CD4-positive, alpha-beta memory T cell (primary cell): ENCODE measurements around the gene CELF2. TPM values are rescaled to one million over a fixed set of nuclear protein-coding genes. Genes with fewer than 3 reads are reported as not detected.

Experiments used
- CTCF ChIA-PET: fragments of 350-600 bp; sonication (Branson Sonifier 250); formaldehyde crosslinking; loops from one replicate; lab custom pipeline; 2021; ENCODE audit warnings: inconsistent platforms; ENCODE audit not compliant: partially characterized antibody; lab: Charles Lee
- POLR2A ChIA-PET: fragments of 350-600 bp; sonication (Branson Sonifier 250); formaldehyde crosslinking; loops from one replicate; lab custom pipeline; 2021; ENCODE audit not compliant: partially characterized antibody; lab: Charles Lee
- DNase-seq, 5 donors: peaks; one replicate each; pipeline versions ENCODE4 v3.0.0 to v3.0.0-alpha.2; 2020 to 2022; ENCODE audit warnings: mixed read lengths in 1 of 5
- H3K27ac ChIP-seq: one replicate; pipeline ENCODE4 v1.7.0; 2013; ENCODE audit warnings: low read depth, low read length
- H3K27me3 ChIP-seq: 2 replicates; pipeline ENCODE4 v1.7.0; 2013; ENCODE audit warnings: mild to moderate bottlenecking, low read length, moderate library complexity; ENCODE audit not compliant: insufficient read depth
- H3K36me3 ChIP-seq: 2 replicates; pipeline ENCODE4 v1.7.0; 2013; ENCODE audit warnings: mild to moderate bottlenecking, low read length, moderate library complexity; ENCODE audit not compliant: insufficient read depth
- H3K4me1 ChIP-seq: 2 replicates; pipeline ENCODE4 v1.7.0; 2013; ENCODE audit warnings: mild to moderate bottlenecking, low read length, moderate library complexity; ENCODE audit not compliant: insufficient read depth
- H3K4me3 ChIP-seq, 2 donors: one replicate each; pipeline ENCODE4 v1.7.0; 2013; ENCODE audit warnings: low read length in 2 of 2, mild to moderate bottlenecking in 1 of 2
- H3K9me3 ChIP-seq, 2 donors: one replicate each; pipeline ENCODE4 v1.7.0; 2013; ENCODE audit warnings: low read length in 2 of 2, control low read depth in 1 of 2; ENCODE audit not compliant: control insufficient read depth in 1 of 2
- H3K27ac Mint-ChIP-seq, 7 donors: one replicate each; pipeline ENCODE4 v1.8.0; 2020 to 2021; ENCODE audit warnings: mixed read lengths in 7 of 7, mild to moderate bottlenecking in 6 of 7, inconsistent platforms in 3 of 7, moderate library complexity in 3 of 7
- H3K27me3 Mint-ChIP-seq, 2 donors: one replicate each; pipeline ENCODE4 v1.8.0; 2020 to 2021; ENCODE audit warnings: mixed read lengths in 2 of 2
- H3K36me3 Mint-ChIP-seq, 2 donors: one replicate each; pipeline ENCODE4 v1.8.0; 2020 to 2021; ENCODE audit warnings: mixed read lengths in 2 of 2, inconsistent platforms in 1 of 2, mild to moderate bottlenecking in 1 of 2
- H3K4me1 Mint-ChIP-seq, 4 donors: one replicate each; pipeline ENCODE4 v1.8.0; 2020 to 2021; ENCODE audit warnings: mixed read lengths in 4 of 4, mild to moderate bottlenecking in 1 of 4
- H3K4me3 Mint-ChIP-seq, 8 donors: one replicate each; pipeline ENCODE4 v1.8.0; 2020 to 2021; ENCODE audit warnings: mixed read lengths in 8 of 8, mild to moderate bottlenecking in 7 of 8, moderate library complexity in 6 of 8, inconsistent platforms in 3 of 8
- H3K9me3 Mint-ChIP-seq, 8 donors: one replicate each; pipeline ENCODE4 v1.8.0; 2020 to 2021; ENCODE audit warnings: mixed read lengths in 8 of 8, mild to moderate bottlenecking in 5 of 8, inconsistent platforms in 3 of 8, moderate library complexity in 1 of 8
- intact Hi-C: fragments of 100-400 bp; cut with micrococcal nuclease; formaldehyde crosslinking; loops from one replicate; pipeline ENCODE4 v1.15.1; 2023
- polyA plus RNA-seq, 2 donors: library from polyadenylated mRNA; unstranded; fragments of 300-500 nt; fragmentation: Illumina TruSeq; gene quantifications; one replicate each; pipeline ENCODE4 v1.2.3, GENCODE V29; 2021
- total RNA-seq, 2 experiments: library from RNA; stranded (reverse); gene quantifications; one replicate each; pipeline ENCODE4 v1.2.3, GENCODE V29; 2021

Gene CELF2
- total and polyA plus RNA-seq, 4 experiments from 2014 or later, result 122 to 180 (median 167) TPM

- H3K4me1 ChIP-seq, result peaks cover 100% of the 10 kb centered on the region
- H3K9me3 ChIP-seq, result no peaks in the 10 kb centered on the region
- H3K36me3 ChIP-seq, result no peaks in the 10 kb centered on the region
- peaks cover 0 to 2% (median 0%) of the 10 kb centered on the region in 8 donors for H3K9me3 Mint-ChIP-seq
- peaks cover 91 to 100% (median 95%) of the 10 kb centered on the region in 4 donors for H3K4me1 Mint-ChIP-seq
- H3K27me3 ChIP-seq, result no peaks in the 10 kb centered on the region
- ChIA-PET POLR2A (interaction anchor here (0.6 to 19.5 kb wide), 23 partner anchors 8 to 162 kb away, joined by 3 to 1422 read pairs (median 5); partner anchors contain the start of gene CELF2), CTCF (interaction anchor here (1.0 to 16.9 kb wide), 10 partner anchors 10 to 77 kb away, joined by 3 to 308 read pairs (median 4); no protein-coding TSS in a partner anchor)
- peak overlapping the region; percentile 91 to 100 (median 99) for H3K27ac Mint-ChIP-seq
- H3K36me3 Mint-ChIP-seq, result no peaks in the 10 kb centered on the region
- H3K4me3 ChIP-seq, result peak overlapping the region; percentile 19 to 51
- no peaks in the 10 kb centered on the region for H3K27me3 Mint-ChIP-seq
- H3K4me3 Mint-ChIP-seq, result peak overlapping the region; percentile 73 to 91 (median 83)
- intact Hi-C loops, result loop anchor here (1.0 kb wide), 2 partner anchors 14 to 29 kb away; no protein-coding TSS in a partner anchor
- H3K27ac ChIP-seq, result peak overlapping the region; percentile 93
- no peak for DNase-seq
Measured at GRCh38 chr10:11149807-11150141, 132.1 kb downstream of the CELF2 start.

- ChIA-PET CTCF (interaction anchor here (1.0 to 16.9 kb wide), 6 partner anchors 10 to 76 kb away, joined by 3 to 308 read pairs (median 8); no protein-coding TSS in a partner anchor), POLR2A (interaction anchor here (0.6 to 19.5 kb wide), 25 partner anchors 9 to 162 kb away, joined by 3 to 1422 read pairs (median 4); partner anchors contain the start of gene CELF2)
- H3K27ac ChIP-seq, result peak overlapping the region; percentile 93
- H3K4me3 Mint-ChIP-seq, result peak overlapping the region; percentile 73 to 91 (median 83)
- intact Hi-C loops, result loop anchor here (1.0 kb wide), 2 partner anchors 13 to 28 kb away; no protein-coding TSS in a partner anchor
- H3K36me3 ChIP-seq, result no peaks in the 10 kb centered on the region
- peak; percentile 76 to 86 (median 83) for DNase-seq
- no peaks in the 10 kb centered on the region for H3K36me3 Mint-ChIP-seq
- peaks cover 88 to 100% (median 94%) of the 10 kb centered on the region in 4 donors for H3K4me1 Mint-ChIP-seq
- no peaks in the 10 kb centered on the region for H3K27me3 ChIP-seq
- no peaks in the 10 kb centered on the region for H3K27me3 Mint-ChIP-seq
- H3K9me3 ChIP-seq, result no peaks in the 10 kb centered on the region
- peak overlapping the region; percentile 91 to 100 (median 99) for H3K27ac Mint-ChIP-seq
- peak overlapping the region; percentile 9 to 51 for H3K4me3 ChIP-seq
- H3K9me3 Mint-ChIP-seq, result peaks cover 0 to 2% (median 0%) of the 10 kb centered on the region in 8 donors
- peaks cover 100% of the 10 kb centered on the region for H3K4me1 ChIP-seq
Measured at GRCh38 chr10:11150231-11150731, 132.6 kb downstream of the CELF2 start.

DNA sequence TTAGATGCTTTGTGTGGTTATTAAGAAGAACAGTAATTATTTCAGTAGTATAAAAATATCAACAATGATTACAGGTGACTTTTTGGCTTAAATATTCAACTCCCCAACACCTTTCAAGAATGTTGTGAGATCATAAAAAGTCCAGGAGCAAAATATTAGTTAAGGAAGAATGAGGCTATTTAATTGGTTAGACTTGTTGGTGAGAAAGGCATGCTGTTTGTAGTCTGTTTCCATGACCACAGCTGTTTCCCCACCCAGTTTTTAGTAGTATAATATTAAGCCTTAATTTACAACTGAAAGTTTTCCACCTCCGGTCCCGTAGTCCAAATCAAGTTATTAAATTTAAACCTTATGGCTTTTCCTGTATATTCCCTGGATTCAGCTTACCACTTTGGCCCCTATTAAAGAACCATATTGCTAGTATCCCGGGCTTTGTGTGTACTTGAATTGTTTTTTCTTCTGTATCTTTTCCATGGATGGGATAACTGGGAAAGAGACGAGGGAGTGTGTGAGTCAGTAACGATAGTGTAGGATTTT is 133.3 kb downstream of the CELF2 start:
- Histone ChIP-seq H3K27ac (peak overlapping the region; percentile 93), H3K27me3 (no peaks in the 10 kb centered on the region), H3K4me1 (peaks cover 99% of the 10 kb centered on the region), H3K9me3 (no peaks in the 10 kb centered on the region), H3K4me3 (peak overlapping the region; percentile 9 to 51), H3K36me3 (no peaks in the 10 kb centered on the region)
- intact Hi-C loops, result loop anchor here (1.0 kb wide), 2 partner anchors 12 to 27 kb away; no protein-coding TSS in a partner anchor
- peaks cover 88 to 99% (median 94%) of the 10 kb centered on the region in 4 donors for H3K4me1 Mint-ChIP-seq
- ChIA-PET POLR2A (interaction anchor here (0.6 to 19.5 kb wide), 17 partner anchors 9 to 161 kb away, joined by 3 to 1422 read pairs (median 5); partner anchors contain the start of gene CELF2), CTCF (interaction anchor here (1.3 to 16.9 kb wide), 4 partner anchors 9 to 75 kb away, joined by 3 to 308 read pairs (median 16); no protein-coding TSS in a partner anchor)
- H3K4me3 Mint-ChIP-seq, result peak overlapping the region; percentile 73 to 91 (median 83)
- no peaks in the 10 kb centered on the region for H3K27me3 Mint-ChIP-seq
- peak; percentile 58 to 79 (median 70) for DNase-seq
- H3K9me3 Mint-ChIP-seq, result peaks cover 0 to 2% (median 0%) of the 10 kb centered on the region in 8 donors
- no peaks in the 10 kb centered on the region for H3K36me3 Mint-ChIP-seq
- H3K27ac Mint-ChIP-seq, result peak overlapping the region; percentile 91 to 100 (median 99)

DNA sequence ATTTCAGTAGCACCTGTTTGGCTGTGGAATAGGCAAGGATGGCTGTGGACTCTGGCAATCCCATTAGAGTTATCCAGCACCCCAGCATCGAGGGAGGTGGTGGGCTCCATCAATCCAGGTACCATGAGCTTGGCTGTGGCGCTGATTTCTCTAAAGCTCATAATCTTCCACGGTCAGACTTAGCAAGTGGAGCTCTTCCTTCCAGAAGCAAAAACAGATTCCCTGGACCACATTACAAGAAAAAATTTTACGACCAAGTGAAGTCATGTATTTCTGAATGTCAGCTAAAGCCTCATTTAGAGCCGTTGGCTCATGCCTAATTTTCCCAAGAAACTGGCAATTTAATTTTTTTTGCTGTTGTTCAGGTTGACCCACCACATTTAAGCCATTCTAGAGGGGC is 135.1 kb downstream of the CELF2 start:
- peak overlapping the region; percentile 93 for H3K27ac ChIP-seq
- peak overlapping the region; percentile 91 to 100 (median 99) for H3K27ac Mint-ChIP-seq
- peaks cover 0 to 2% (median 0%) of the 10 kb centered on the region in 8 donors for H3K9me3 Mint-ChIP-seq
- peaks cover 98% of the 10 kb centered on the region for H3K4me1 ChIP-seq
- no peaks in the 10 kb centered on the region for H3K9me3 ChIP-seq
- intact Hi-C loops, result no loop called here
- CTCF ChIA-PET, result interaction anchor here (1.1 to 16.9 kb wide), 2 partner anchors 9 to 16 kb away, joined by 4 to 308 read pairs; no protein-coding TSS in a partner anchor
- peak overlapping the region in 7 of 8 donors; percentile 18 to 88 (median 24) for H3K4me3 Mint-ChIP-seq
- no peaks in the 10 kb centered on the region for H3K36me3 Mint-ChIP-seq
- no peaks in the 10 kb centered on the region for H3K36me3 ChIP-seq
- H3K4me3 ChIP-seq, result no peak overlapping the region
- no peaks in the 10 kb centered on the region for H3K27me3 ChIP-seq
- H3K4me1 Mint-ChIP-seq, result peaks cover 84 to 98% (median 93%) of the 10 kb centered on the region in 4 donors
- DNase-seq, result no peak
- POLR2A ChIA-PET, result interaction anchor here (0.7 to 19.5 kb wide), 4 partner anchors 7 to 255 kb away, joined by 3 to 1422 read pairs (median 50); no protein-coding TSS in a partner anchor
- H3K27me3 Mint-ChIP-seq, result no peaks in the 10 kb centered on the region

GRCh38 chr10:11153245-11153644 is 135.6 kb downstream of the CELF2 start:
- peaks cover 98% of the 10 kb centered on the region for H3K4me1 ChIP-seq
- CTCF ChIA-PET, result interaction anchor here (1.1 to 16.9 kb wide), 2 partner anchors 8 to 16 kb away, joined by 4 to 308 read pairs; no protein-coding TSS in a partner anchor
- no peaks in the 10 kb centered on the region for H3K36me3 ChIP-seq
- peaks cover 83 to 98% (median 93%) of the 10 kb centered on the region in 4 donors for H3K4me1 Mint-ChIP-seq
- peak overlapping the region; percentile 91 to 100 (median 99) for H3K27ac Mint-ChIP-seq
- H3K4me3 ChIP-seq, result no peak overlapping the region
- H3K4me3 Mint-ChIP-seq, result peak overlapping the region in 3 of 8 donors; percentile 8 to 71 (median 47)
- no peak for DNase-seq
- peak overlapping the region; percentile 93 for H3K27ac ChIP-seq
- no peaks in the 10 kb centered on the region for H3K27me3 ChIP-seq
- no peaks in the 10 kb centered on the region for H3K27me3 Mint-ChIP-seq
- no peaks in the 10 kb centered on the region for H3K36me3 Mint-ChIP-seq
- POLR2A ChIA-PET, result interaction anchor here (1.5 to 19.5 kb wide), 3 partner anchors 7 to 19 kb away, joined by 3 to 1422 read pairs (median 98); no protein-coding TSS in a partner anchor
- peaks cover 0 to 2% (median 0%) of the 10 kb centered on the region in 8 donors for H3K9me3 Mint-ChIP-seq
- intact Hi-C loops, result no loop called here
- no peaks in the 10 kb centered on the region for H3K9me3 ChIP-seq

- no peak for DNase-seq
- Mint-ChIP-seq H3K27ac (peak overlapping the region; percentile 91 to 100 (median 99)), H3K4me1 (peaks cover 82 to 98% (median 92%) of the 10 kb centered on the region in 4 donors), H3K4me3 (peak overlapping the region in 5 of 8 donors; percentile 18 to 75 (median 50)), H3K36me3 (no peaks in the 10 kb centered on the region), H3K9me3 (peaks cover 0 to 2% (median 0%) of the 10 kb centered on the region in 8 donors), H3K27me3 (no peaks in the 10 kb centered on the region)
- no peak overlapping the region for H3K4me3 ChIP-seq
- H3K27ac ChIP-seq, result peak overlapping the region; percentile 93
- ChIA-PET CTCF (interaction anchor here (16.9 kb wide), 1 partner anchor 16 kb away, joined by 308 read pairs; no protein-coding TSS in a partner anchor), POLR2A (interaction anchor here (1.5 to 19.5 kb wide), 2 partner anchors 9 to 18 kb away, joined by 3 to 1422 read pairs; no protein-coding TSS in a partner anchor)
- intact Hi-C loops, result no loop called here
- no peaks in the 10 kb centered on the region for H3K9me3 ChIP-seq
- peaks cover 98% of the 10 kb centered on the region for H3K4me1 ChIP-seq
- H3K27me3 ChIP-seq, result no peaks in the 10 kb centered on the region
- no peaks in the 10 kb centered on the region for H3K36me3 ChIP-seq
Measured at GRCh38 chr10:11153766-11154165, 136.1 kb downstream of the CELF2 start.
